Heart left ventricle (tissue), 16 donors: ENCODE measurements around the gene MAN1C1. TPM values are rescaled to one million over a fixed set of nuclear protein-coding genes. Genes with fewer than 3 reads are reported as not detected.
A peak's percentile ranks its signal among the peaks of the same experiment; 100 is the strongest.

Source experiments
- ATAC-seq, 4 donors: fragments of 200-7000 bp; cut with Tn5 transposase; one replicate each; pipeline ENCODE4 v1.9.1; 2020 to 2022; ENCODE audit warnings: moderate library complexity in 4 of 4, mild to moderate bottlenecking in 3 of 4, moderate number of reproducible peaks in 1 of 4
- DNase-seq, 5 donors: peaks; one replicate each; pipeline ENCODE4 v3.0.0-alpha.2; 2020
- H3K27ac ChIP-seq, 12 donors: fragments of 200-600 bp; sonication (generic) in 4 of 12; one replicate each; pipeline versions ENCODE4 v1.5.0 to v1.8.0; 2016 to 2022; ENCODE audit warnings: mild to moderate bottlenecking in 2 of 12
- H3K27me3 ChIP-seq, 9 donors: fragments of 200-600 bp; sonication (generic) in 2 of 9; one replicate each; pipeline versions ENCODE4 v1.5.1 to v1.8.0; 2016 to 2022; ENCODE audit warnings: mild to moderate bottlenecking in 3 of 9
- H3K36me3 ChIP-seq, 9 donors: fragments of 200-600 bp; sonication (generic) in 2 of 9; one replicate each; pipeline versions ENCODE4 v1.5.0 to v1.8.0; 2018 to 2022; ENCODE audit warnings: mild to moderate bottlenecking in 2 of 9
- H3K4me1 ChIP-seq, 12 donors: fragments of 200-600 bp; sonication (generic) in 4 of 12; one replicate each; pipeline versions ENCODE4 v1.5.0 to v1.8.0; 2016 to 2022; ENCODE audit warnings: mild to moderate bottlenecking in 3 of 12
- H3K4me3 ChIP-seq, 12 donors: fragments of 200-600 bp; sonication (generic) in 4 of 12; one replicate each; pipeline versions ENCODE4 v1.5.0 to v1.8.0; 2017 to 2022; ENCODE audit warnings: mild to moderate bottlenecking in 9 of 12, moderate library complexity in 4 of 12
- H3K9me3 ChIP-seq, 12 donors: fragments of 200-600 bp; sonication (generic) in 4 of 12; one replicate each; pipeline versions ENCODE4 v1.5.0 to v1.8.0; 2016 to 2022; ENCODE audit warnings: mild to moderate bottlenecking in 1 of 12
- POLR2A ChIP-seq, 2 donors: fragments of 450-650 bp; IDR thresholded peaks; one replicate each; pipeline ENCODE4 v1.6.1; 2017; ENCODE audit warnings: antibody characterized with exemption in 2 of 2, mild to moderate bottlenecking in 2 of 2, moderate library complexity in 2 of 2
- WGBS, 4 donors: extraction: QIAGEN DNeasy Blood & Tissue Kit in 2 of 4; methylation state at CpG; one replicate each; pipeline versions ENCODE4 v1.1.5 to v1.1.7; 2013 to 2018; 5-methylcytosine and 5-hydroxymethylcytosine counted together
- intact Hi-C, 10 donors: fragments of 100-400 bp; cut with DNase I; formaldehyde crosslinking; loops; one replicate each; pipeline versions ENCODE4 v1.11.1 to v1.14.2; 2022
- polyA plus RNA-seq, 2 donors: library from polyadenylated mRNA; stranded (reverse); fragments of 200-250 nt; gene quantifications; one replicate each; pipeline ENCODE4 v1.2.3, GENCODE V29; 2013
- total RNA-seq, 9 donors: library from RNA; depleted of rRNA in 2 of 9; stranded (reverse); fragments of >200 nt in 2 of 9; fragmentation: NEBNext Ultra II Directional in 3 of 9; extraction: Animal tissue kit (Norgen Biotek cat#: 25700) in 3 of 9; gene quantifications; one replicate each; pipeline versions ENCODE4 v1.1.0 to v1.2.4, GENCODE V29; 2016 to 2023
- TF ChIP-seq, protein P1 (sequence below), 12 donors: fragments of 200-600 bp; sonication (generic) in 4 of 12; IDR thresholded peaks; one replicate each; pipeline versions ENCODE4 v1.5.0 to v1.8.0; 2018 to 2022; ENCODE audit warnings: antibody characterized with exemption in 12 of 12, mild to moderate bottlenecking in 5 of 12
- donor health status: ischemic (EF 13 %, LVEDD 7.1; RV severe dilation, severe dysfunction).
- donor health status: healthy with polysubstance abuse.
- donor health status: DM: no; HTN: yes; CAD: no.
- donor health status: DM: no; HTN: no; CAD: no.
- donor health status: ischemic (EF 25% LVEDD 6.9; RV normal size, moderate dysfunction).
- donor health status: ischemic (EF 25% LVEDD 5.7; RV mildly dilated, moderate dysfunction).
- donor health status: healthy.
- donor health status: DM: yes; HTN: yes; CAD: no.
- donor health status: ischemic (EF 35%, LVEDD 5.7; RV mildly dilated, moderate dysfunction).
- donor health status: nonischemic (EF 11% LVEDD 7.7; RV severe dilation, severe dysfunction).
- donor health status: DM: yes; HTN: yes; CAD: no.
- donor health status: PGD.
- donor health status: ischemic (EF 29% LVEDD 5.4; RV normal size, mild dysfunction).
- donor health status: nonischemic (EF 23%, LVEDD 6.1; RV moderate dilation, normal function).

The MAN1C1 gene
- total and polyA plus RNA-seq, 11 donors, result 7.7 to 25.7 (median 14.7) TPM

DNA sequence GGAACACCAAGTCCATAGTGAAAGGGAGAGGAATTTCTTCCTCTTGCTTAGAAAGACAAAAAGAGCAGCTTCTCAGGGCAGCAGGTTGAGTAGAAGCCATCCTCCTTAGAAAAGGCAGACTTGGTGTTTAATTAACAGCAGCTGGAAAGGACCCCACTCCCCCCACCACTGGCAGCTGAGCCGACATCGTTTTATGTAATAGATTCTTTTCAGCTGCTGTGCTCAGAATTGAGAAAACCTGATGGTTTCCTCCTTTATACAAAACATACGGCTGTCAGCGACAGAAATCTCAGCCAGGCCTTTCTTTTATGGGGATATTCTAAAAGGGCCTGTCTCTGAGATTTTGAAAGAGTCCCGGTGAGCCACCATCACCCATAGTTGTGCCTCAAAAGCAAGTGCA lies 49.9 kb downstream of the MAN1C1 start:
- ATAC-seq (no peak), DNase-seq (no peak)
- intact Hi-C loops, result no loop called here
- TF ChIP-seq, protein P1, sequence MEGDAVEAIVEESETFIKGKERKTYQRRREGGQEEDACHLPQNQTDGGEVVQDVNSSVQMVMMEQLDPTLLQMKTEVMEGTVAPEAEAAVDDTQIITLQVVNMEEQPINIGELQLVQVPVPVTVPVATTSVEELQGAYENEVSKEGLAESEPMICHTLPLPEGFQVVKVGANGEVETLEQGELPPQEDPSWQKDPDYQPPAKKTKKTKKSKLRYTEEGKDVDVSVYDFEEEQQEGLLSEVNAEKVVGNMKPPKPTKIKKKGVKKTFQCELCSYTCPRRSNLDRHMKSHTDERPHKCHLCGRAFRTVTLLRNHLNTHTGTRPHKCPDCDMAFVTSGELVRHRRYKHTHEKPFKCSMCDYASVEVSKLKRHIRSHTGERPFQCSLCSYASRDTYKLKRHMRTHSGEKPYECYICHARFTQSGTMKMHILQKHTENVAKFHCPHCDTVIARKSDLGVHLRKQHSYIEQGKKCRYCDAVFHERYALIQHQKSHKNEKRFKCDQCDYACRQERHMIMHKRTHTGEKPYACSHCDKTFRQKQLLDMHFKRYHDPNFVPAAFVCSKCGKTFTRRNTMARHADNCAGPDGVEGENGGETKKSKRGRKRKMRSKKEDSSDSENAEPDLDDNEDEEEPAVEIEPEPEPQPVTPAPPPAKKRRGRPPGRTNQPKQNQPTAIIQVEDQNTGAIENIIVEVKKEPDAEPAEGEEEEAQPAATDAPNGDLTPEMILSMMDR (IDR thresholded peaks at IDR 0.05), result no peak
- TF ChIP-seq POLR2A (IDR thresholded peaks at IDR 0.05), result no peak
- Histone ChIP-seq H3K4me3 (no peak overlapping the region), H3K9me3 (no peaks in the 10 kb centered on the region), H3K27ac (peak overlapping the region in 1 of 12 donors; percentile 20), H3K27me3 (no peaks in the 10 kb centered on the region), H3K36me3 (no peaks in the 10 kb centered on the region), H3K4me1 (peaks cover 9 to 31% (median 16%) of the 10 kb centered on the region in 12 donors)
- WGBS, 4 donors, result 73 to 95% (median 83%) methylated on average over 5 of the region's 5 CpGs

DNA sequence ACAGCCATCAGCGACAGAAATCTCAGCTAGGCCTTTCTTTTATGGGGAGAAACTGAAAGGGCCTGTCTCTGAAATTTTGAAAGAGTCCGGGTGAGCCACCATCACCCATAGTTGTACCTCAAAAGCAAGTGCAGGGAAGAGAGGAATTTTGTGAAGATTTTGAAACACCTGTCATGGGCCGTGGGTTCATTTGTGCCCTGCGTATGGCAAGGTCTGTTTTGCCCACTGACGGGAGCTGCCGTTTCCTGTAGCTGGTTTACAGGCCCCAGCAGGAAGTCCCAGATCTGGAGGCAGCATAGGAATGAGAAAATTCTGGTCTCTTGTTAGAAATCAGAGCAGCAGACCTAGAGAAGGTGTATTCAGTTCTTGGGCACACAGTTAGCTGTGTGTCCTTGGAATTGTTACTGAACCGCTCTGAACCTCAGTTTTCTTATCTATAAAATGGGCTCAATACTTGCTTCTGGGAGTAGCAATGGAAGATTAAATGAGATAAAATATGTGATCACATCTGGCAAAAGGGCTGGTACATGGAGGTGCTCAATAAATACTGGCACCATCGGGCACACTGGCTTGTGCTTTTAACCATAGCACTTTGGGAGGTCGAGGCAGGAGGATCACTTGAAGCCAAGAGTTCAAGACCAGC lies 52.5 kb downstream of the MAN1C1 start:
- Histone ChIP-seq H3K4me3 (no peak overlapping the region), H3K36me3 (peaks cover 0 to 4% (median 0%) of the 10 kb centered on the region in 9 donors), H3K27me3 (no peaks in the 10 kb centered on the region), H3K9me3 (no peaks in the 10 kb centered on the region), H3K4me1 (peaks cover 8 to 22% (median 10%) of the 10 kb centered on the region in 12 donors), H3K27ac (no peak overlapping the region)
- WGBS, 4 donors, result 89 to 95% (median 91%) methylated on average over 9 of the region's 9 CpGs
- DNase-seq, result no peak
- no peak for ATAC-seq
- intact Hi-C loops, result no loop called here
- TF ChIP-seq, protein P1 (IDR thresholded peaks at IDR 0.05), result no peak
- no peak for TF ChIP-seq POLR2A (IDR thresholded peaks at IDR 0.05)

DNA sequence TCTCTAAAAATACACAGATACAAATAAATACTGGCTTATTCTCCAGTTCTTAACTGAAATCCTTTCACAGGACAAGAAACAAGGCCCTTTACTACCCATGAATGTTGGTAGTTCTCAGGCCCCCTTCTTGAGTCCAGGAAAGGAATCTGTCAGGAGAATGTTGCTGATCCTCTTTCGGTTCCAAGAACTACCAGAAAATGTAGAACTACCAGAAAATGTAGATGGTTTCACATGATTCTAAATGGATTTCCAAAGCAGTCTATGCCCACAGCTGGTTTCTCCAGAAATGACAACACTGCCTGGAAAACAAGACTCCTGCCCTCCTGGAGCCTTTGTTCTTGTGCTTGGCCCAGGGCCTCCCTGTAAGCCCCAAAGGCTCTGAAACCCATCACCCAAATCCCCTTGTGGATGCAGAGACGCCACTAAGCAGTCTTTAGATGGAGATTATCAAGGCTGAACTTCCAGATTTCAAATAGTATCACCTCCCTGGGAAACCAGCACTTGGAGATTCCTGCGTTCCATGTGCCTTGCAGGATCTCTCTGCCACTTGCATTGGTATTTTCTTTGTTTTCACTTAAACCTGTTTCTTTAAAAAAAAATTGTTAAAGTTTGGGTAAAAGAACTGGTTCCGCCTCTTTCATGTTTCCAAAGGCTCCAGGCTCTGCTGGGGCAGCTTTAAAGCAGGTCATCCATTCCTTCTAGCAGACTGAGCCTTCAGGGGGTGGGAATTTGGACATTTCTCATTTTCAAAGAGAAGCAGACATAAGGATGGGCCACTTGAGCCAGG lies 53.4 kb downstream of the MAN1C1 start:
- DNase-seq (no peak), ATAC-seq (no peak)
- Histone ChIP-seq H3K36me3 (peaks cover 0 to 4% (median 0%) of the 10 kb centered on the region in 9 donors), H3K9me3 (no peaks in the 10 kb centered on the region), H3K4me1 (peaks cover 0 to 13% (median 2%) of the 10 kb centered on the region in 12 donors), H3K27ac (no peak overlapping the region), H3K4me3 (no peak overlapping the region), H3K27me3 (no peaks in the 10 kb centered on the region)
- TF ChIP-seq, protein P1 (IDR thresholded peaks at IDR 0.05), result no peak
- TF ChIP-seq POLR2A (IDR thresholded peaks at IDR 0.05), result no peak
- WGBS, 4 donors, result 88 to 97% (median 93%) methylated on average over 4 of the region's 4 CpGs
- intact Hi-C loops, result loop anchor here in 1 of 10 donors (10.0 kb wide), 1 partner anchor 45 kb away; no protein-coding TSS in a partner anchor

DNA sequence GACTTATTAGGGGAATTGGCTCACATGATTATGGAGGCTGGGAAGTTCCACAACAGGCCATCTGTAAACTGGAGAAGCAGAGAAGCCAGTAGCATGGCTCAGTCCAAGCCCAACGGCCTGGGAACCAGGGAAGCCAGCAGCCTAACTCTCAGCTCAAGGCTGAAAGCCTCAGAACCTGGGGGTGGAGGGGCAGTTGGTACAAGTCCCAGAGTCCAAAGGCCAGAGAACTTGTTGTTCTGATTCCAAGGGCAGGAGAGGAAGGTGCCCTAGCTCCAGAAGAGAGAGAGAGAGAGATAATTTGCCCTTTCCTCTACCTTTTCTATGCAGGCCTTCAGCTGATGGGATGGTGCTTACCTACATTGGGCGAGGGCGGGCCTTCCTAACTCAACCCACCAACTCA lies 55.3 kb downstream of the MAN1C1 start:
- no peak overlapping the region for H3K27ac ChIP-seq
- H3K27me3 ChIP-seq, result no peaks in the 10 kb centered on the region
- H3K4me1 ChIP-seq, result peaks cover 4 to 25% (median 12%) of the 10 kb centered on the region in 12 donors
- H3K4me3 ChIP-seq, result no peak overlapping the region
- DNase-seq, result peak in 1 of 5 donors; percentile 44
- intact Hi-C loops, result loop anchor here in 1 of 10 donors (10.0 kb wide), 1 partner anchor 47 kb away; no protein-coding TSS in a partner anchor
- ATAC-seq, result peak in 3 of 4 donors; percentile 14 to 42 (median 28)
- 92 to 95% (median 92%) methylated on average over 3 of the region's 3 CpGs for WGBS, 4 donors
- TF ChIP-seq, protein P1 (IDR thresholded peaks at IDR 0.05), result no peak
- no peak for TF ChIP-seq POLR2A (IDR thresholded peaks at IDR 0.05)
- H3K9me3 ChIP-seq, result no peaks in the 10 kb centered on the region
- H3K36me3 ChIP-seq, result peaks cover 0 to 4% (median 0%) of the 10 kb centered on the region in 9 donors
